HG02571 (cell line): ENCODE measurements around the gene LARP1B.
"Not testable (repeated sequence)": the region's sequence is repeated elsewhere in the genome, so short reads cannot be mapped to it uniquely, and the experiment has no call there.

Experiments
- ATAC-seq: cut with Tn5 transposase; IDR thresholded peaks from one replicate; pipeline ENCODE4 v1.9.1; 2021; ENCODE audit warnings: mild to moderate bottlenecking, moderate library complexity; ENCODE audit not compliant: unreplicated experiment

The LARP1B gene

DNA sequence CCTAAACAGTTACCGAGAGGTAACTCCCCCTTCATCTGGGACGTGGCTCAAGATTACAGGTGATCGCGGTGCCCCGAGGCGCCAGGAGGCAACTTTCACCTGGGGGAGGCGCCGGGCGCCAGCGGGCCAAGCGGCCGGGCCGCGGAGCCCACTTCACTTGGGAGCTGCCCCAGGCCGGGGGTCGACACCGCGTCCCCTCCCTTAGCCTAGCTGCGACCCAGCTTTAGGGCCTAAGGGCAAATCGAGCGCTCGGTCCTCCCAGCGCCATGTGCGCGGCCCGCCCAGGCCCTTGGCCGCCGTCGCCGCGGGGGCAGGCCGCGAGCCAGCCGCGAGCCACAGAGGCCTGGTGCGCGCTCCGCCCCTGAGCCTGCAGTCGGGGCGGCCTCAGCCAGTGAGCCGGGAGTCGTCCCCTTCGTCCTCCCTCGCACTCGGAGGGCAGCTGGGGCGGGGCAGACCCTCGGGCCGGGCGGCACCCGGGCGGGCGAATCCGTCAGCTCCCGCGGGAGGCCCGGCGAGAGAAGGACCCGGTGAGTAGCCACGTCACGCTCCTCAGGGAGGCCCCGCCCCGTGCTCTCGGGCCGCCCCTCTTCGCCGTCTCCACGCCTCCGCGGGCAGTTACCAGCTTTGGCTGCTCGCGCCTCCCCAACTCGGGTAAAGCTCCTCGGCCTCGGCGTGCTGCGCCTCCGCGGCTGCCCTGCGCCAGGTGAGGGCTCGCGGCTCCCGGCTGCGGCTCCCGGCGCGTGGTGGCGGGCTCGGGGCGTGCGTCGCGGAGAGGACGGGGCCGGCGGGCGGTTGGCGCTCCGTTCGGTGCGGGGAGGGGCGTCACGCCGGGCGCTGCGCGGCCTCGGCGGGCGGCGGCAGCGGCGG, at the start of gene LARP1B:
Gene LARP1B (plus strand): TSS at position 614 of the 867 bp plus-strand sequence. CDS start 13,640 bp downstream, outside the sequence.
- ATAC-seq = peak; percentile 88

DNA sequence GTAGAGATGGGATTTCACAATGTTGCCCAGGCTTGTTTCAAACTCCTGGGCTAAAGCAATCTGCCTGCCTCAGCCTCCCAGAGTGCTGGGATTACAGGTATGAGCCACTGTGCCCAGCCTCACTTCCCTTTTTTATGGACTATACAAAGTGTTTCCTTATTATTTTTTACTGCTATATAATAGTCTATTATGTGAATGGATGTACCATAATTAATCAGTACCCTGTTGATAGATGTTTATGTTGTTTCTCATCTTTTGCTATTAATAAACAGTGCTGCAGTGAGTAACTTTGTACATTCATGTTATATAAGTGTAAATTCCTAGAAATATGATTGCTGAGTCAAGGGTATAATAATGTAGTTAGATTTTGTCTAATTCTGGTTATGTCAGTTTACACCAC, 35.8 kb upstream of the LARP1B start:
- no peak for ATAC-seq

GRCh38 chr4:128029907-128030306, 31.2 kb upstream of the LARP1B start:
- ATAC-seq = no peak

- no peak for ATAC-seq
Observed at GRCh38 chr4:128031756-128032384, 29.2 kb upstream of the LARP1B start.

DNA sequence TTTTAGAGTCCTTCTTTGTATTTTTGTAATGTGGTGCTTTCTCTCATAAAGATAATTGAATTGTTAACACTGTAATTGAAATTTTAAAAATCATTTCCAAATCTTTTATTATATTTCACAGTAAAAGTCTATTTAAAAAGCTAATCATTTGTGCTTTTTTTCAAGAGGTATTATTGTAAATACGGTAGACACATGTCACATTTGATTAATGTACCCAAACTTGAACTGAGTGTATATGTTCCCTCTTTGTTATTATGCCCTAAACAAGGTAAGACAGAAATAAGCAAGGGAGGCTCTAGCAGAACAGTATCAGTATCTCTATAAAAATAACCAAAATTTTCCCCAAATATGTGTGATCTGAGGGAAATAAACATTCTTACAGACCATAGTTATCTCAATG, 21.5 kb upstream of the LARP1B start:
- no peak for ATAC-seq

- ATAC-seq = not testable (repeated sequence)
Observed at GRCh38 chr4:128047019-128047418, 14.1 kb upstream of the LARP1B start.

GRCh38 chr4:128047514-128047913, 13.6 kb upstream of the LARP1B start:
- ATAC-seq = not testable (repeated sequence)

- ATAC-seq = not testable (repeated sequence)
Observed at GRCh38 chr4:128051229-128051628, 9.9 kb upstream of the LARP1B start.

- ATAC-seq = not testable (repeated sequence)
Observed at GRCh38 chr4:128054907-128055306, 6.2 kb upstream of the LARP1B start.

DNA sequence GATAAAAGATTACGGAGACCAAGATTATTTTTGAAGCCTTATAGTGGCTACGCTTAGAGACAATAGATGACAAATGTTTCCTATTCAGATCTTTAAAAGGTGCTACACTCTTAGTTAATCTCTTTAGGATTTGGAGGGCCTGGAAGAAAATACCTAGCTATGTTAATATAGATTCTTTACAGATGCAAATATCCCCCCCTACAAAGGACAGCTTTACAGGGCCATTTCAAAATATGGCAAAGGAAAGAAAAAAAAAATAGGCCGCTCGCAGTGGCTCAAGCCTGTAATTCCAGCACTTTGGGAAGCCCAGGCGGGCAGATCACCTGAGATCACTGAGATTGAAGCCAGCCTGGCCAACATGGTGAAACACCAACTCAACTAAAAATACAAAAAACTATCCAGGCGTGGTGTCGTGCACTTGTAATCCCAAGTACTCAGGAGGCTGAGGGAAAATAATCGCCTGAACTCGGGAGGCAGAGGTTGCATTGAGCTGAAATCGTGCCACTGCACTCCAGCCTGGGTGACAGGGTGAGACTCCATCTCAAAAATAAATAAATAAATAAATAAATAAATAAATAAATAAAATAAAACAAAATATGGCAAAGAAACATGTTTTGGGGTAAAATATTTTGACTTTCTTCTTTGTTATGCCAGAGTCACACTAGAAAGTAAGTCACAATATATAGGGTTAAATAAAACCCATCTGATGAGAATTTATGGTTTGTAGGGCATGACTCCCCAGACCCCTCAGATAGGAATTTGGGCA, 5.5 kb upstream of the LARP1B start:
- not testable (repeated sequence) for ATAC-seq

DNA sequence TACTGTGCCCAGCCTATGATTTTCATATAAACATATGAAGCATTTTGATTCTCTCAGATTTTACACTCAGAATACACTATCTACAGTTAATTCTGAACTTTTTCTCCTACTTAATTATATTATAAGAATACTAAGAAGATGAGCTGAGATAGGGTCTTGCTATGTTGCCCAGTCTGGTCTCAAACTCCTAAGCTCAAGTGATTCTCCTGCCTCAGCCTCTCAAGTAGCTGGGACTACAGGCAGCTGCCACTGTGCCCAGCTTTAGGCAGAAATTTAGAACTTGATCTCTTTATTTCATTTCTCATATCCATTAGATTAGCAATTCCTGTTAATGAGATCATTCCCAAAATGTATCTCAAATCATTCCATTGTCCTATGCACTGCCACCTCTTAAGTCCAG, 4.7 kb upstream of the LARP1B start:
- no peak for ATAC-seq

DNA sequence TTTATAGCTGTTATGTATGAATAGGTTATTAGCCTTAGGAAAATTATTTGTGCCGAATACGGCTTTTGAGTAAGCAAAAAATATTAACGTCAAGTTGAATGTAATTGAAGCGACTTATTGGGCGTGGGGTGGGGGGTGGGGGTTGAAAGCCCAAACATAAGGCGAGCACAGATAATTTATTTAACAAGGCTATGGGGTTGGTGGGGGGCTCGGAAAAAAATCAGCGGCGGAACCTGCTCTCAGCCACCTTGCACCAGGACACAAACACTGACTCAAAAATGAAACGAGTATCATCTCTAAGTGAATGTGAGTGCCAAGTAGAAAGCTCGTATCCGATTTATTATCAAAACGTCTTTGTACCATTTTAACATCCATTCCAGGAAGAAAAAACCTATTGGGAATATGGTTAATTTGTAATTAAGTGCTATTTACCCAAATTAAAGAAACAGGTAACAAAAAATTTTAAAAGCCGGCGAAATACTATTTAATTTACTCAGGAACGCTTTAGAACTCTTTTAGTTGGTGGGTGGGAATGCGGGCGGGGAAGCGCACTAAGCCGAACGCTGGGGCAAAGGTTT, 902 bp upstream of the LARP1B start:
- ATAC-seq = no peak

DNA sequence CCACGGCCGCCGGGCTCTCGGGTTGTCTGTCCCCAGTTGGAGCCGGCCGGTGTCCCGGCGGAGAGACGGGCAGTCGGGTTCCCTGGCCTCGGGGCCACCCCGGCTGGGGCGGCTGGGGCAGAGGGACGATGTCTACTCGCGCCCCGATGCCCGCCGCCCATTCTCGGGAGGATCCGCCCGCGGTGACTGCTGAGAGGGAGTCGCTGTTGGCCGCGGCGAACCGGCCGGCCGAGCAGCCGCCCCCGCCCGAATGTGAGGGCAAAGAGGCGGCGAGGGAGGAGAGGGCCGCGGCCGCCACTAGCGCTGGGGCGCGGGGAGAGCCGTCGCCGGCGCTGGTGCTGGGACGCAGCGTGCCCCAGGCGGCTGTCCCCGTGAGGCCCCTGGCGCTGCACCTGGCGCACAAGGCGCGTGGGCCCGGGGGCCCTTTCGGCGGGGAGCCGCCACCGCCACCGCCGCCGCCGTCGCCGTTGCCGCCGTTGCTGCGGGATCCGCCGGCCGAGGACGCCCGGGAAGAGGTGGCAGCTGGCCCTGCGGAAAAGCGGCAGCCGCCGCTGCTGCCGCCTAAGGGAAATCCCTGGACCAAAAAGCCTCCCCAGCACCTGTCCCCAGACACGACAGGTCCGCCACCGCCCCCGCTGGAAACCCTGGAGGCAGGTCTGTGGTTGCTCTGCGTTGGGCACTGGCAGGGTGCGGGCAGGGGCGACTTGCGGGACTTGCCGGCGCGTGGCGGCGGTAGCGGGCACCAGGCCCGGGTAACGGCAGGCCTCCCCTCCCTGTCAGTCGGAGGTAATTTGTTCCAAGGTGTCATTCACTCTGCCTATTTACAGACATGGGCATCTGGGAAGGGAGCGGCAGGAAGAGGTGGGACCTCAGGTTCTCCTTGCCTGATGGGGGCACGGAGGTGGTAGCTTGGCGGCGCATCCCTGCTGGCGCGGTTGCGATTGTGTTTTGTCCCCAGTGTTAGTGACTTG, 739 bp downstream of the LARP1B start:
- ATAC-seq = peak; percentile 32

DNA sequence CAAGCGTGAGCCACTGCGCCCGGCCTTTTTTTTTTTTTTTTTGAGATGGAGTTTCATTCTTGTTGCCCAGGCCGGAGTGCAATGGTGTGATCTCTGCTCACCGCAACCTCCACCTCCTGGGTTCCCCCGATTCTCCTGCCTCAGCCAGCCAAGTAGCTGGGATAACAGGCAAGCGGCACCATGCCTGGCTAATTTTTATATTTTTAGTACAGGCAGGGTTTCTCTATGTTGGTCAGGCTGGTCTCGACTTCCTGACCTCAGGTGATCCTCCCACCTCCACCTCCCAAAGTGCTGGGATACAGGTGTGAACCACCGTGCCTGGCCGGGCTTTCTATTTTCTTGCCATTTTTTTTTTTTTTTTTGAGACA, 5.3 kb downstream of the LARP1B start:
- not testable (repeated sequence) for ATAC-seq

- no peak for ATAC-seq
Observed at GRCh38 chr4:128068918-128069317, 7.8 kb downstream of the LARP1B start.

GRCh38 chr4:128076464-128076863, 15.4 kb downstream of the LARP1B start:
- no peak for ATAC-seq

- not testable (repeated sequence) for ATAC-seq
Observed at GRCh38 chr4:128095293-128095692, 34.2 kb downstream of the LARP1B start.

DNA sequence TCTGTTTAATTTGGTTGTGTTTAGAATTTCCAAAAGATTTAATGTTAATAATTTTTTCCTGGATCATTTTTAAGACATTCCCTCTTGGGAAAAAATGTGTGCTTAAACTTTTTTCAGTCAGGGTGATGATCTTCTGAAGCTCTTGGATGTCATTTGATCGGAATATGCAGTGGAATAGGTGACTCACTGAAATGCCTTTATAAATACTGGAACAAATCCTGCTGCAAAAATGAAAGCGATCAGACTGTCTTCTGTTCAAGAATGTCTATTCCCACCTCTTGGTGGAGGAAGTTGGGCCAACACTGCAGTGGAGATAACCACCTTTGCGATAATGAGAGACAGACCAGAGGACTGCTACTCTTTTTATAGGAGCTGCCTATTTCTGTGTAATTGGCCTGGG, 46.7 kb downstream of the LARP1B start:
- no peak for ATAC-seq

GRCh38 chr4:128123036-128123435, 61.9 kb downstream of the LARP1B start:
- no peak for ATAC-seq

DNA sequence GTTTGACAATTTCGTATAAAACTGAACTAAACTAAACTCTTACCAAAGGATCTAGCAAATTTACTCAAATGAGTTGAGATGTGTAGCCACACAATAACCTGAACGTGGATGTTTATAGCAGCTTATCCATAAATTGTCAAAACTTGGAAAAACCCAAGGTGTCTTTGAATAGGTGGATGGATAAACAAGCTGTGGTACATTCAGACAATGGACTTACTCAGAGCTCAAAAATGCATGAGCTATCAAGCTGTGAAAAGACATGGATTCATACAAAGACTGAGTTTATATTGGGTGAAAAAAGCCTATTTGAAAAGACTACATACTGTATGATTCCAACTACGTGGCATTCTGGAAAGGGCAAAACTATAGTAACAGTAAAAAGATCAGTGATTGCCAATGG, 69.5 kb downstream of the LARP1B start:
- no peak for ATAC-seq
